A673 (cell line): ENCODE measurements around the gene RNASE8. TPM values are rescaled to one million over a fixed set of nuclear protein-coding genes. Genes with fewer than 3 reads are reported as not detected.

Experiments used
- BruUV-seq: library from RNA; stranded (reverse); fragments of 400-500 nt; replicated peaks from 2 replicates; lab custom pipeline; 2021; lab: Mats Ljungman, UMichigan
- CTCF ChIA-PET: fragments of 300-600 bp; sonication (Branson Sonifier 250); formaldehyde crosslinking; loops from one replicate; lab custom pipeline; 2022; ENCODE audit warnings: antibody characterized with exemption; lab: Charles Lee
- POLR2A ChIA-PET: fragments of 300-600 bp; sonication (Branson Sonifier 250); formaldehyde crosslinking; loops from one replicate; lab custom pipeline; 2022; ENCODE audit warnings: antibody characterized with exemption; ENCODE audit not compliant: low non-redundant PET; lab: Charles Lee
- DNase-seq: peaks from one replicate; pipeline ENCODE4 v3.0.0-alpha.2; 2015; ENCODE audit warnings: low spot score
- H3K27ac ChIP-seq: fragments of 200-600 bp; sonication (generic); 2 replicates; pipeline ENCODE4 v1.5.1; 2016; ENCODE audit warnings: mixed run types, low read depth, mild to moderate bottlenecking, mixed read lengths, antibody characterized with exemption, low read length; ENCODE audit not compliant: poor library complexity, severe bottlenecking
- H3K27me3 ChIP-seq: fragments of 200-600 bp; sonication (generic); replicated peaks from 2 replicates; pipeline ENCODE4 v1.6.1; 2017; ENCODE audit warnings: mixed run types, low read depth, mild to moderate bottlenecking, mixed read lengths, antibody characterized with exemption, low read length; ENCODE audit not compliant: insufficient read depth, poor library complexity
- H3K36me3 ChIP-seq: fragments of 200-600 bp; sonication (generic); 2 replicates; pipeline ENCODE4 v1.6.1; 2016; ENCODE audit warnings: mixed run types, mild to moderate bottlenecking, mixed read lengths, antibody characterized with exemption, low read length; ENCODE audit not compliant: insufficient read depth, poor library complexity, severe bottlenecking
- H3K4me1 ChIP-seq: fragments of 200-600 bp; sonication (generic); 2 replicates; pipeline ENCODE4 v1.6.1; 2017; ENCODE audit warnings: mixed run types, mild to moderate bottlenecking, mixed read lengths, antibody characterized with exemption, low read length; ENCODE audit not compliant: insufficient read depth, poor library complexity, severe bottlenecking
- H3K4me3 ChIP-seq: fragments of 200-600 bp; sonication (generic); 2 replicates; pipeline ENCODE4 v1.5.1; 2016; ENCODE audit warnings: low read depth, mixed run types, mild to moderate bottlenecking, mixed read lengths, low read length; ENCODE audit not compliant: poor library complexity, severe bottlenecking
- H3K9me3 ChIP-seq: fragments of 200-600 bp; sonication (generic); 2 replicates; pipeline ENCODE4 v1.6.1; 2016; ENCODE audit warnings: mixed run types, low read depth, mild to moderate bottlenecking, mixed read lengths, antibody characterized with exemption, low read length; ENCODE audit not compliant: poor library complexity, severe bottlenecking
- CTCF ChIP-seq: fragments of 300-800, 200-600 bp; sonication (generic); conservative IDR thresholded peaks from 2 replicates; pipeline ENCODE4 v1.5.1; 2017; ENCODE audit warnings: low read depth, mild to moderate bottlenecking, antibody characterized with exemption, low read length, moderate library complexity, mixed read lengths
- EZH2 ChIP-seq: fragments of 200-600 bp; sonication (generic); IDR thresholded peaks from 2 replicates; pipeline ENCODE4 v1.6.1; 2017; ENCODE audit warnings: borderline replicate concordance, low read depth, mild to moderate bottlenecking, mixed read lengths, antibody characterized with exemption, low read length; ENCODE audit not compliant: poor library complexity, severe bottlenecking
- intact Hi-C: fragments of 100-400 bp; cut with micrococcal nuclease; formaldehyde crosslinking; loops from one replicate; pipeline ENCODE4 v1.10.0; 2022; ENCODE audit not compliant: unreplicated experiment
- total RNA-seq: library from RNA; stranded (reverse); gene quantifications from 2 replicates; pipeline ENCODE4 v1.2.3, GENCODE V29; 2021

RNASE8 gene
- total RNA-seq, 1 experiment from 2014 or later = not detected

- no peaks in the 10 kb centered on the region for H3K27me3 ChIP-seq
- DNase-seq = no peak
- H3K27ac ChIP-seq = no peak overlapping the region
- peaks cover 5% of the 10 kb centered on the region for H3K4me1 ChIP-seq
- no TSS peak for BruUV-seq
- ChIA-PET POLR2A (no interaction called here), CTCF (no interaction called here)
- intact Hi-C loops = loop anchor here (10.0 kb wide), 1 partner anchor 175 kb away; no protein-coding TSS in a partner anchor
- H3K9me3 ChIP-seq = no peaks in the 10 kb centered on the region
- TF ChIP-seq EZH2 (no peak), CTCF (no peak)
- no peak overlapping the region for H3K4me3 ChIP-seq
- no peaks in the 10 kb centered on the region for H3K36me3 ChIP-seq
These were observed 38.3 kb upstream of the RNASE8 start for GRCh38 chr14:21019366-21019765.

GRCh38 chr14:21020977-21021545 lies 36.6 kb upstream of the RNASE8 start:
- intact Hi-C loops = no loop called here
- Histone ChIP-seq H3K9me3 (no peaks in the 10 kb centered on the region), H3K36me3 (no peaks in the 10 kb centered on the region), H3K27me3 (no peaks in the 10 kb centered on the region), H3K4me3 (no peak overlapping the region), H3K27ac (no peak overlapping the region), H3K4me1 (peaks cover 5% of the 10 kb centered on the region)
- BruUV-seq = no TSS peak
- no peak for DNase-seq
- TF ChIP-seq CTCF (no peak), EZH2 (no peak)
- POLR2A ChIA-PET = no interaction called here
- CTCF ChIA-PET = no interaction called here

- Histone ChIP-seq H3K4me3 (no peak overlapping the region), H3K4me1 (peaks cover 5% of the 10 kb centered on the region), H3K27me3 (no peaks in the 10 kb centered on the region), H3K27ac (no peak overlapping the region), H3K36me3 (no peaks in the 10 kb centered on the region), H3K9me3 (no peaks in the 10 kb centered on the region)
- intact Hi-C loops = no loop called here
- ChIA-PET CTCF (interaction anchor here (2.6 kb wide), 1 partner anchor 8 kb away, joined by 7 read pairs; no protein-coding TSS in a partner anchor), POLR2A (no interaction called here)
- DNase-seq = no peak
- no TSS peak for BruUV-seq
- no peak for TF ChIP-seq EZH2
These were observed 34.9 kb upstream of the RNASE8 start for GRCh38 chr14:21022686-21023085.

GRCh38 chr14:21023174-21023573 lies 34.4 kb upstream of the RNASE8 start:
- TF ChIP-seq CTCF = no peak
- no peaks in the 10 kb centered on the region for H3K27me3 ChIP-seq
- intact Hi-C loops = no loop called here
- peaks cover 5% of the 10 kb centered on the region for H3K4me1 ChIP-seq
- DNase-seq = no peak
- POLR2A ChIA-PET = no interaction called here
- H3K4me3 ChIP-seq = no peak overlapping the region
- H3K36me3 ChIP-seq = no peaks in the 10 kb centered on the region
- H3K27ac ChIP-seq = no peak overlapping the region
- BruUV-seq = no TSS peak
- CTCF ChIA-PET = interaction anchor here (2.6 kb wide), 1 partner anchor 8 kb away, joined by 7 read pairs; no protein-coding TSS in a partner anchor
- no peaks in the 10 kb centered on the region for H3K9me3 ChIP-seq
